SIG-M5 treated with dmso at 0.1 percent for 504 hours (cell line): Measurements from ENCODE around the gene ITPR3.
A peak's percentile ranks its signal among the peaks of the same experiment; 100 is the strongest.
"Not testable (repeated sequence)": the region's sequence is repeated elsewhere in the genome, so short reads cannot be mapped to it uniquely, and the experiment has no call there.

Source experiments
- DNase-seq: peaks from one replicate; lab custom pipeline; 2025; ENCODE audit not compliant: unreplicated experiment; lab: John Stamatoyannopoulos, UW

ITPR3 gene

GRCh38 chr6:33590531-33591198 is 30.5 kb upstream of the ITPR3 start:
- no peak for DNase-seq

GRCh38 chr6:33591424-33592032 is 29.6 kb upstream of the ITPR3 start:
- DNase-seq: no peak

GRCh38 chr6:33592280-33592594 is 28.9 kb upstream of the ITPR3 start:
- no peak for DNase-seq

- no peak for DNase-seq
Measured at GRCh38 chr6:33592595-33593413, 28.3 kb upstream of the ITPR3 start.

GRCh38 chr6:33593414-33593727 is 27.8 kb upstream of the ITPR3 start:
- DNase-seq: no peak

- no peak for DNase-seq
Measured at GRCh38 chr6:33595001-33595846, 25.9 kb upstream of the ITPR3 start.

GRCh38 chr6:33596894-33597293 is 24.2 kb upstream of the ITPR3 start:
- DNase-seq: not testable (repeated sequence)

GRCh38 chr6:33597551-33598322 is 23.4 kb upstream of the ITPR3 start:
- no peak for DNase-seq

GRCh38 chr6:33599413-33599938 is 21.6 kb upstream of the ITPR3 start:
- no peak for DNase-seq

GRCh38 chr6:33600761-33601160 is 20.4 kb upstream of the ITPR3 start:
- no peak for DNase-seq

- no peak for DNase-seq
Measured at GRCh38 chr6:33602180-33602579, 18.9 kb upstream of the ITPR3 start.

GRCh38 chr6:33604941-33605854 is 15.9 kb upstream of the ITPR3 start:
- no peak for DNase-seq

GRCh38 chr6:33606642-33607041 is 14.5 kb upstream of the ITPR3 start:
- DNase-seq: no peak

- no peak for DNase-seq
Measured at GRCh38 chr6:33607126-33607783, 13.9 kb upstream of the ITPR3 start.

GRCh38 chr6:33607784-33608161 is 13.3 kb upstream of the ITPR3 start:
- peak; percentile 32 for DNase-seq

- DNase-seq: no peak
Measured at GRCh38 chr6:33609019-33609418, 12.1 kb upstream of the ITPR3 start.

- DNase-seq: no peak
Measured at GRCh38 chr6:33609528-33609927, 11.6 kb upstream of the ITPR3 start.

GRCh38 chr6:33610067-33610466 is 11.1 kb upstream of the ITPR3 start:
- no peak for DNase-seq
